SIG-M5 treated with dmso at 0.1 percent for 504 hours (cell line): ENCODE results near the gene KCNC1.

Experiments
- DNase-seq: peaks from one replicate; lab custom pipeline; 2025; ENCODE audit not compliant: unreplicated experiment; lab: John Stamatoyannopoulos, UW

Gene KCNC1

GRCh38 chr11:17788084-17788483 is 53.5 kb downstream of the KCNC1 start:
- DNase-seq = no peak

- no peak for DNase-seq
These were observed 55.9 kb downstream of the KCNC1 start for GRCh38 chr11:17790453-17790852.

- no peak for DNase-seq
These were observed 56.6 kb downstream of the KCNC1 start for GRCh38 chr11:17791144-17791543.

- no peak for DNase-seq
These were observed 57.6 kb downstream of the KCNC1 start for GRCh38 chr11:17792161-17792560.

- DNase-seq = no peak
These were observed 59.1 kb downstream of the KCNC1 start for GRCh38 chr11:17793642-17794170.

GRCh38 chr11:17794981-17795380 is 60.4 kb downstream of the KCNC1 start:
- no peak for DNase-seq

GRCh38 chr11:17796154-17796553 is 61.6 kb downstream of the KCNC1 start:
- no peak for DNase-seq

GRCh38 chr11:17798253-17798652 is 63.7 kb downstream of the KCNC1 start:
- DNase-seq = no peak

GRCh38 chr11:17798716-17799115 is 64.1 kb downstream of the KCNC1 start:
- DNase-seq = no peak

- no peak for DNase-seq
These were observed 64.6 kb downstream of the KCNC1 start for GRCh38 chr11:17799147-17799546.

- DNase-seq = no peak
These were observed 66.6 kb downstream of the KCNC1 start for GRCh38 chr11:17801166-17801565.

- no peak for DNase-seq
These were observed 67.9 kb downstream of the KCNC1 start for GRCh38 chr11:17802491-17802890.

GRCh38 chr11:17803754-17804334 is 69.3 kb downstream of the KCNC1 start:
- no peak for DNase-seq

- no peak for DNase-seq
These were observed 70.5 kb downstream of the KCNC1 start for GRCh38 chr11:17805043-17805442.

- no peak for DNase-seq
These were observed 71.3 kb downstream of the KCNC1 start for GRCh38 chr11:17805873-17806272.

GRCh38 chr11:17807034-17807433 is 72.5 kb downstream of the KCNC1 start:
- DNase-seq = no peak

GRCh38 chr11:17810041-17810440 is 75.5 kb downstream of the KCNC1 start:
- no peak for DNase-seq

- DNase-seq = no peak
These were observed 76.2 kb downstream of the KCNC1 start for GRCh38 chr11:17810746-17811145.

- no peak for DNase-seq
These were observed 76.8 kb downstream of the KCNC1 start for GRCh38 chr11:17811352-17811751.

GRCh38 chr11:17812091-17812864 is 77.7 kb downstream of the KCNC1 start:
- DNase-seq = peak; percentile 12

GRCh38 chr11:17812865-17813187 is 78.2 kb downstream of the KCNC1 start:
- DNase-seq = no peak

GRCh38 chr11:17813391-17814059 is 78.9 kb downstream of the KCNC1 start:
- no peak for DNase-seq
